Type B pancreatic cell (in vitro differentiated cells): ENCODE data around the gene CD34. TPM values are rescaled to one million over a fixed set of nuclear protein-coding genes. Genes with fewer than 3 reads are reported as not detected.
"Not testable (repeated sequence)": the region's sequence is repeated elsewhere in the genome, so short reads cannot be mapped to it uniquely, and the experiment has no call there.

Experiments used
- DNase-seq: peaks from one replicate; pipeline ENCODE4 v3.0.0; 2021; ENCODE audit warnings: mixed read lengths; ENCODE audit not compliant: unreplicated experiment; ENCODE audit errors: extremely low spot score
- H3K27ac Mint-ChIP-seq: 2 replicates; pipeline ENCODE4 v1.8.0; 2021; ENCODE audit warnings: mild to moderate bottlenecking, mixed read lengths
- H3K27me3 Mint-ChIP-seq: 2 replicates; pipeline ENCODE4 v1.8.0; 2021; ENCODE audit warnings: mixed read lengths
- H3K36me3 Mint-ChIP-seq: 2 replicates; pipeline ENCODE4 v1.8.0; 2021; ENCODE audit warnings: mixed read lengths
- H3K4me1 Mint-ChIP-seq: one replicate; pipeline ENCODE4 v1.8.0; 2021; ENCODE audit warnings: mixed read lengths; ENCODE audit not compliant: unreplicated experiment
- H3K4me3 Mint-ChIP-seq: 2 replicates; pipeline ENCODE4 v1.8.0; 2021; ENCODE audit warnings: mild to moderate bottlenecking, mixed read lengths
- H3K9me3 Mint-ChIP-seq: 2 replicates; pipeline ENCODE4 v1.8.0; 2021; ENCODE audit warnings: mixed read lengths
- CTCF ChIP-seq: fragments of 200-600 bp; sonication (generic); conservative IDR thresholded peaks from 2 replicates; pipeline ENCODE4 v1.5.0; 2021; ENCODE audit warnings: antibody characterized with exemption, mild to moderate bottlenecking
- total RNA-seq: library from RNA; stranded (reverse); gene quantifications from 2 replicates; pipeline ENCODE4 v1.2.1, GENCODE V29; 2021; ENCODE audit warnings: low replicate concordance

The CD34 gene
- total RNA-seq, 1 donor from 2014 or later, result 0.34 TPM

GRCh38 chr1:207938016-207938415 is 27.1 kb upstream of the CD34 start:
- no peak for TF ChIP-seq CTCF
- no peak overlapping the region for H3K27ac Mint-ChIP-seq
- no peak for DNase-seq
- H3K36me3 Mint-ChIP-seq, result no peaks in the 10 kb centered on the region
- H3K27me3 Mint-ChIP-seq, result peaks cover 18% of the 10 kb centered on the region
- no peaks in the 10 kb centered on the region for H3K4me1 Mint-ChIP-seq
- H3K9me3 Mint-ChIP-seq, result peaks cover 9% of the 10 kb centered on the region
- no peak overlapping the region for H3K4me3 Mint-ChIP-seq

- no peak for DNase-seq
- H3K27me3 Mint-ChIP-seq, result peaks cover 18% of the 10 kb centered on the region
- H3K4me1 Mint-ChIP-seq, result no peaks in the 10 kb centered on the region
- no peaks in the 10 kb centered on the region for H3K36me3 Mint-ChIP-seq
- H3K27ac Mint-ChIP-seq, result no peak overlapping the region
- H3K9me3 Mint-ChIP-seq, result peaks cover 9% of the 10 kb centered on the region
- TF ChIP-seq CTCF, result no peak
- no peak overlapping the region for H3K4me3 Mint-ChIP-seq
Measured at GRCh38 chr1:207937204-207937603, 26.3 kb upstream of the CD34 start.

- Mint-ChIP-seq H3K4me3 (no peak overlapping the region), H3K4me1 (no peaks in the 10 kb centered on the region), H3K27ac (no peak overlapping the region), H3K27me3 (peaks cover 13% of the 10 kb centered on the region), H3K36me3 (no peaks in the 10 kb centered on the region), H3K9me3 (peaks cover 20% of the 10 kb centered on the region)
- no peak for DNase-seq
- no peak for TF ChIP-seq CTCF
Measured at GRCh38 chr1:207935166-207935583, 24.2 kb upstream of the CD34 start.

DNA sequence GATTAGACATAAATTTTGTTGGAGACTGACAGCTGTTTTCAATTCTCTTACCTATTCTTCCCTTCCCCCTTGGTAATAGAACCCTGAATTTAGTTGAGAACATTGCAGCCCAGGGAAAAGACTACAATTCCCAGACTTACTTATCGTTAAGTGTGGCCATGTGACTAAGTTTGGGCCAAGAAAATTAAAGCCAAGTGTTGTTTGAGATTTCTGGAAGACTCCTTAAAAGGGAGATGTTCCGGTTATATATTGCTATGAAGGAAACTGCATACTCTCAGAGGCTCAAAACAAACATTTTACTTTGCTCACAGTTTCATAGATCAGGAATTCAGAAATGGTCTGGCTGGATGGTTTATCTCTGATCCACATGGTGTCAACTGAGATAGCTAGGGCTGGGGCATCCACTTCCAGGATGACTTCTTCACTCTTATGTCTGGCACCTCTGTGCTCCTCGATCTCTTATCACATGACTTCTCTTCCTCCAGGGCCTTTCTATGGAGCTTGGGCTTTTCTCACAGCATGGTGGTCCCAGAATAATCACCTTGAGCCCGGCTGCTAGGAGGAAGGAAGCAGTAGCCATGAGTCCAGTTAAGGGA is 22.4 kb upstream of the CD34 start:
- Mint-ChIP-seq H3K4me1 (no peaks in the 10 kb centered on the region), H3K27me3 (peaks cover 4% of the 10 kb centered on the region), H3K4me3 (no peak overlapping the region), H3K9me3 (peaks cover 22% of the 10 kb centered on the region), H3K27ac (no peak overlapping the region), H3K36me3 (no peaks in the 10 kb centered on the region)
- DNase-seq, result no peak
- no peak for TF ChIP-seq CTCF

- H3K4me1 Mint-ChIP-seq, result peaks cover 8% of the 10 kb centered on the region
Measured at GRCh38 chr1:207926984-207927383, 16.1 kb upstream of the CD34 start.

DNA sequence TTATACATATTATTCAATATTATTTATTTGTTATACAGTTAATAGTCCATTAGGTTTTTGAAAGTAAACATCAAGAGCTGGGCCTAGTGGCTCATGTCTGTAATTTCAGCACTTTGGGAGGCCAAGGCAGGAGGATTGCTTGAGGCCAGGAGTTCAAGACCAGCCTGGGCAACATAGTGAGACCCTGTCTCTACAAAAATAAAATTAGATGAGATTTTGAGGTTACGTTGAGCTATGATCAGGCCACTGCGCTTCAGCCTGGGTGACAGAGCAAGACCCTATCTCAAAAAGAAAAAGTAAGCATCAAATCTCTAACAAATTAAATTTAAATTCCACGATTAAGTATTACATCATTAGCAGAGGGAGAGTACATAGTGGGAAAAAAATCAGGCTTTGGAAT is 15.0 kb upstream of the CD34 start:
- H3K4me3 Mint-ChIP-seq, DNase-seq, H3K27ac Mint-ChIP-seq, H3K9me3 Mint-ChIP-seq, H3K36me3 Mint-ChIP-seq, H3K4me1 Mint-ChIP-seq: not testable (repeated sequence)
- peaks cover 37% of the 10 kb centered on the region for H3K27me3 Mint-ChIP-seq

More at GRCh38 chr1:207926984-207927383, 16.1 kb upstream of the CD34 start:
- no peak overlapping the region for H3K4me3 Mint-ChIP-seq
- peaks cover 31% of the 10 kb centered on the region for H3K27me3 Mint-ChIP-seq
- no peaks in the 10 kb centered on the region for H3K36me3 Mint-ChIP-seq
- peaks cover 13% of the 10 kb centered on the region for H3K9me3 Mint-ChIP-seq
- TF ChIP-seq CTCF, result no peak
- no peak overlapping the region for H3K27ac Mint-ChIP-seq
- no peak for DNase-seq
